Stimulated activated CD4-positive, alpha-beta T cell treated with anti-CD3 and anti-CD28 coated beads, TNF-alpha, amount 100 ng/mL, for 24 hours (primary cell): ENCODE results near the gene SDF4.

Experiments
- DNase-seq, 3 experiments: peaks; one replicate each; pipeline ENCODE4 v3.0.0-alpha.2; 2020; ENCODE audit warnings: low read depth in 3 of 3

SDF4 gene

GRCh38 chr1:1213345-1214265, 18.2 kb downstream of the SDF4 start, which contains the start of gene TNFRSF4:
Gene TNFRSF4 (minus strand): TSS chr1:1214153. CDS start chr1:1214127, 26 bp downstream.
- DNase-seq: peak in 1 of 3 experiments; percentile 68

- DNase-seq: peak in 1 of 3 experiments; percentile 50
These were observed 18.9 kb downstream of the SDF4 start for GRCh38 chr1:1212780-1213344.

- DNase-seq: no peak
These were observed 20.0 kb downstream of the SDF4 start for GRCh38 chr1:1211541-1212441.

GRCh38 chr1:1210726-1211540, 20.9 kb downstream of the SDF4 start:
- no peak for DNase-seq

GRCh38 chr1:1208713-1209433, 22.9 kb downstream of the SDF4 start:
- DNase-seq: peak in 1 of 3 experiments; percentile 73

GRCh38 chr1:1207571-1207892, 24.3 kb downstream of the SDF4 start:
- DNase-seq: no peak

- no peak for DNase-seq
These were observed 24.8 kb downstream of the SDF4 start for GRCh38 chr1:1206966-1207531.

GRCh38 chr1:1206376-1206965, 25.3 kb downstream of the SDF4 start, which contains the start of gene TNFRSF18:
Gene TNFRSF18 (minus strand): TSS chr1:1206592. CDS start chr1:1206571, 21 bp downstream.
- DNase-seq: peak in 1 of 3 experiments; percentile 62

GRCh38 chr1:1205769-1206375, 25.9 kb downstream of the SDF4 start:
- DNase-seq: no peak

- no peak for DNase-seq
These were observed 26.6 kb downstream of the SDF4 start for GRCh38 chr1:1204998-1205768.

- no peak for DNase-seq
These were observed 27.3 kb downstream of the SDF4 start for GRCh38 chr1:1204425-1204920.

GRCh38 chr1:1203561-1204424, 28.0 kb downstream of the SDF4 start:
- DNase-seq: no peak

GRCh38 chr1:1202831-1203560, 28.8 kb downstream of the SDF4 start:
- no peak for DNase-seq

- peak; percentile 81 to 88 (median 83) for DNase-seq
These were observed 30.7 kb downstream of the SDF4 start for GRCh38 chr1:1200876-1201810.
